Endothelial cell (in vitro differentiated cells): ENCODE measurements around the gene KRT222. TPM values are rescaled to one million over a fixed set of nuclear protein-coding genes. Genes with fewer than 3 reads are reported as not detected.

ENCODE experiments used
- DNase-seq: peaks from one replicate; pipeline ENCODE4 v3.0.0; 2021; ENCODE audit warnings: low spot score
- H3K27ac Mint-ChIP-seq: one replicate; pipeline ENCODE4 v1.8.0; 2021; ENCODE audit warnings: mixed read lengths, inconsistent platforms; ENCODE audit not compliant: unreplicated experiment
- H3K27me3 Mint-ChIP-seq: one replicate; pipeline ENCODE4 v1.8.0; 2021; ENCODE audit warnings: mild to moderate bottlenecking, moderate library complexity, mixed read lengths, inconsistent platforms; ENCODE audit not compliant: unreplicated experiment
- H3K36me3 Mint-ChIP-seq: one replicate; pipeline ENCODE4 v1.8.0; 2021; ENCODE audit warnings: mild to moderate bottlenecking, low read depth, mixed read lengths, inconsistent platforms; ENCODE audit not compliant: unreplicated experiment
- H3K4me1 Mint-ChIP-seq: one replicate; pipeline ENCODE4 v1.8.0; 2021; ENCODE audit warnings: mild to moderate bottlenecking, mixed read lengths, inconsistent platforms; ENCODE audit not compliant: unreplicated experiment
- H3K4me3 Mint-ChIP-seq: one replicate; pipeline ENCODE4 v1.8.0; 2021; ENCODE audit warnings: mild to moderate bottlenecking, mixed read lengths, inconsistent platforms; ENCODE audit not compliant: unreplicated experiment
- H3K9me3 Mint-ChIP-seq: one replicate; pipeline ENCODE4 v1.8.0; 2021; ENCODE audit warnings: mixed read lengths, inconsistent platforms; ENCODE audit not compliant: unreplicated experiment
- total RNA-seq: library from RNA; stranded (reverse); fragmentation: NEBNext Ultra II Directional; extraction: Animal tissue kit (Norgen Biotek cat#: 25700); gene quantifications from one replicate; pipeline ENCODE4 v1.2.1, GENCODE V29; 2021; ENCODE audit not compliant: unreplicated experiment
- TF ChIP-seq, protein P1 (sequence below): fragments of 200-600 bp; sonication (generic); IDR thresholded peaks from one replicate; pipeline ENCODE4 v1.5.0; 2021; ENCODE audit warnings: antibody characterized with exemption; ENCODE audit not compliant: unreplicated experiment

The KRT222 gene
- total RNA-seq, 1 donor from 2014 or later: 1.2 TPM

GRCh38 chr17:40648384-40648968 lies 16.5 kb downstream of the KRT222 start:
- TF ChIP-seq, protein P1, sequence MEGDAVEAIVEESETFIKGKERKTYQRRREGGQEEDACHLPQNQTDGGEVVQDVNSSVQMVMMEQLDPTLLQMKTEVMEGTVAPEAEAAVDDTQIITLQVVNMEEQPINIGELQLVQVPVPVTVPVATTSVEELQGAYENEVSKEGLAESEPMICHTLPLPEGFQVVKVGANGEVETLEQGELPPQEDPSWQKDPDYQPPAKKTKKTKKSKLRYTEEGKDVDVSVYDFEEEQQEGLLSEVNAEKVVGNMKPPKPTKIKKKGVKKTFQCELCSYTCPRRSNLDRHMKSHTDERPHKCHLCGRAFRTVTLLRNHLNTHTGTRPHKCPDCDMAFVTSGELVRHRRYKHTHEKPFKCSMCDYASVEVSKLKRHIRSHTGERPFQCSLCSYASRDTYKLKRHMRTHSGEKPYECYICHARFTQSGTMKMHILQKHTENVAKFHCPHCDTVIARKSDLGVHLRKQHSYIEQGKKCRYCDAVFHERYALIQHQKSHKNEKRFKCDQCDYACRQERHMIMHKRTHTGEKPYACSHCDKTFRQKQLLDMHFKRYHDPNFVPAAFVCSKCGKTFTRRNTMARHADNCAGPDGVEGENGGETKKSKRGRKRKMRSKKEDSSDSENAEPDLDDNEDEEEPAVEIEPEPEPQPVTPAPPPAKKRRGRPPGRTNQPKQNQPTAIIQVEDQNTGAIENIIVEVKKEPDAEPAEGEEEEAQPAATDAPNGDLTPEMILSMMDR: no peak
- peak overlapping the region; percentile 91 for H3K27ac Mint-ChIP-seq
- H3K4me1 Mint-ChIP-seq: peaks cover 9% of the 10 kb centered on the region
- H3K27me3 Mint-ChIP-seq: peaks cover 2% of the 10 kb centered on the region
- no peak for DNase-seq
- peak overlapping the region; percentile 91 for H3K4me3 Mint-ChIP-seq
- no peaks in the 10 kb centered on the region for H3K9me3 Mint-ChIP-seq
- peaks cover 9% of the 10 kb centered on the region for H3K36me3 Mint-ChIP-seq

- TF ChIP-seq, protein P1: no peak
- Mint-ChIP-seq H3K9me3 (no peaks in the 10 kb centered on the region), H3K27me3 (peaks cover 2% of the 10 kb centered on the region), H3K4me1 (peaks cover 9% of the 10 kb centered on the region), H3K4me3 (peak within 1 kb of the TSS; percentile 91), H3K36me3 (peaks cover 9% of the 10 kb centered on the region), H3K27ac (peak within 1 kb of the TSS; percentile 91)
- peak; percentile 64 for DNase-seq
Observed at GRCh38 chr17:40647624-40648383, 17.2 kb downstream of the KRT222 start, which contains the start of gene SMARCE1. TSS of gene SMARCE1 (minus strand) at chr17:40647818. CDS start at chr17:40645802, 2,016 bp downstream.

DNA sequence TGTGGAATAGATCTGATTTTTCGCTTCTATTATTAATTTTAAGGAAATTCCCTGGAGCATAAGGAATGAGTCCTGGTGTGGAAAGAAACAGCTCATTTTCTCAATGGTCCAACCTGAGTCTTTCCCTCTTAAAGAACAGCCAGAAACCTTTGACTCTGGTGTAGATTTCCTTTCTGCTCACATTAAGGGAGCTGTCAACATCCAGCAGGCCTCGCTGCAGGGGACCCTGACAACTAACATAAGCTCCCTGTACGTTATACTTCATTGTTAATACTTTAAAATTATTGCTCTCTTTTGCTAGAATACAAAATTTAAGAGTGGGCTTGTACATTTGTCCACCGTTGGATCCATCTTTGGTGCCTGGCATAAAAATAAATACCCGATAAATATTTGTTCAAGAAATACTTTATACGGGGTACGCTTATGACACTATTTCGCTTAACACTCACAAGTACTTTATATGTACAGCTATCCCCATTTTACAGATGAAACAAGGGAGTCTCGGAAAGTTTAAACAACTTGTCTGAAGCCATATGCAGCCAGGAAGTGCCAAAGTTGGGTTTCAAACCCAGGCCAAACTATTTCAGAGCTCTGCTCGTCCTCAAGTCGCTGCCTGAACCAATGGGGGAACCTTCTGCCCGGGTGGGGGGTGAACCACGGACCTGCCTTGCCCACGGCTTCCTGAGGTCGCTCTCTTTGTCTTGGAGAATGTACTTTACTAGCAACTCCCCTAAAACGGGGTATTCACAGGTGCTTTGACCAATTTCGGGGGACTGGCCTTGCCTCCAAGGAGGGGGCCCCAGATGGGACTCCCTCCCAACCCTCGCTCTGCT lies 18.0 kb downstream of the KRT222 start:
- H3K4me3 Mint-ChIP-seq: peak overlapping the region; percentile 91
- H3K27ac Mint-ChIP-seq: peak overlapping the region; percentile 91
- peaks cover 2% of the 10 kb centered on the region for H3K27me3 Mint-ChIP-seq
- H3K9me3 Mint-ChIP-seq: no peaks in the 10 kb centered on the region
- H3K36me3 Mint-ChIP-seq: peaks cover 9% of the 10 kb centered on the region
- H3K4me1 Mint-ChIP-seq: peaks cover 9% of the 10 kb centered on the region
- DNase-seq: peak; percentile 46
- TF ChIP-seq, protein P1: no peak

GRCh38 chr17:40645943-40646342 lies 19.0 kb downstream of the KRT222 start:
- TF ChIP-seq, protein P1: no peak
- DNase-seq: no peak
- H3K27ac Mint-ChIP-seq: no peak overlapping the region

More at GRCh38 chr17:40645943-40646342, 19.0 kb downstream of the KRT222 start:
- no peaks in the 10 kb centered on the region for H3K9me3 Mint-ChIP-seq
- peaks cover 2% of the 10 kb centered on the region for H3K27me3 Mint-ChIP-seq
- H3K36me3 Mint-ChIP-seq: peaks cover 11% of the 10 kb centered on the region
- H3K4me3 Mint-ChIP-seq: no peak overlapping the region
- H3K4me1 Mint-ChIP-seq: peaks cover 9% of the 10 kb centered on the region
